HEK293 (cell line): ENCODE measurements around the gene MLPH.

Experiments
- BCL11A ChIP-seq: fragments of 450-650 bp; formaldehyde crosslinking; IDR thresholded peaks from 2 replicates; pipeline ENCODE4 v1.5.1; 2016; ENCODE audit warnings: low read depth, missing biosample characterization, missing genetic modification characterization
- CTCF ChIP-seq: fragments of 450-650 bp; formaldehyde crosslinking; IDR thresholded peaks from 2 replicates; pipeline ENCODE4 v1.5.1; 2016; ENCODE audit warnings: missing biosample characterization, missing genetic modification characterization
- RBAK ChIP-seq: fragments of 450-650 bp; formaldehyde crosslinking; IDR thresholded peaks from 2 replicates; pipeline ENCODE4 v1.5.1; 2016; ENCODE audit warnings: missing biosample characterization, missing genetic modification characterization
- REST ChIP-seq: fragments of 450-650 bp; formaldehyde crosslinking; IDR thresholded peaks from 2 replicates; pipeline ENCODE4 v1.5.1; 2016; ENCODE audit warnings: missing biosample characterization, missing genetic modification characterization
- ZNF121 ChIP-seq: fragments of 450-650 bp; formaldehyde crosslinking; IDR thresholded peaks from 2 replicates; pipeline ENCODE4 v1.5.1; 2016; ENCODE audit warnings: missing biosample characterization, missing genetic modification characterization
- ZNF16 ChIP-seq: fragments of 450-650 bp; formaldehyde crosslinking; IDR thresholded peaks from 2 replicates; pipeline ENCODE4 v1.5.1; 2016; ENCODE audit warnings: low read depth, missing biosample characterization, missing genetic modification characterization
- ZNF175 ChIP-seq: fragments of 450-650 bp; formaldehyde crosslinking; IDR thresholded peaks from 2 replicates; pipeline ENCODE4 v1.5.1; 2016; ENCODE audit warnings: missing biosample characterization, missing genetic modification characterization
- ZNF292 ChIP-seq: fragments of 450-650 bp; formaldehyde crosslinking; IDR thresholded peaks from 2 replicates; pipeline ENCODE4 v1.5.1; 2016; ENCODE audit warnings: low read depth, missing biosample characterization, missing genetic modification characterization, borderline replicate concordance
- ZNF335 ChIP-seq: fragments of 450-650 bp; formaldehyde crosslinking; conservative IDR thresholded peaks from 2 replicates; pipeline ENCODE4 v1.5.1; 2016; ENCODE audit warnings: missing biosample characterization, missing genetic modification characterization
- ZNF488 ChIP-seq: fragments of 450-650 bp; formaldehyde crosslinking; IDR thresholded peaks from 2 replicates; pipeline ENCODE4 v1.5.1; 2016; ENCODE audit warnings: missing biosample characterization, missing genetic modification characterization
- ZNF629 ChIP-seq: fragments of 450-650 bp; formaldehyde crosslinking; IDR thresholded peaks from 2 replicates; pipeline ENCODE4 v1.5.1; 2017; ENCODE audit warnings: missing biosample characterization, missing genetic modification characterization
- ZNF843 ChIP-seq: fragments of 450-650 bp; formaldehyde crosslinking; IDR thresholded peaks from 2 replicates; pipeline ENCODE4 v1.5.1; 2016; ENCODE audit warnings: missing biosample characterization, missing genetic modification characterization
- ZSCAN18 ChIP-seq: fragments of 450-650 bp; formaldehyde crosslinking; IDR thresholded peaks from 2 replicates; pipeline ENCODE4 v1.5.1; 2016; ENCODE audit warnings: missing biosample characterization, missing genetic modification characterization

- no peak for TF ChIP-seq CTCF (tag by site-specific recombination)
- no peak for TF ChIP-seq ZNF335
- no peak for TF ChIP-seq ZNF175
- TF ChIP-seq RBAK (tag by site-specific recombination): no peak
- no peak for TF ChIP-seq REST
- no peak for TF ChIP-seq ZNF16 (tag by site-specific recombination)
- no peak for TF ChIP-seq ZNF292 (tag by site-specific recombination)
- TF ChIP-seq BCL11A (tag by site-specific recombination): no peak
- TF ChIP-seq ZNF629 (tag by site-specific recombination): no peak
- no peak for TF ChIP-seq ZNF843 (tag by site-specific recombination)
- no peak for TF ChIP-seq ZNF121 (tag by site-specific recombination)
- no peak for TF ChIP-seq ZNF488 (tag by site-specific recombination)
- TF ChIP-seq ZSCAN18 (tag by site-specific recombination): no peak
Observed at GRCh38 chr2:237567276-237568029, 80.4 kb downstream of the MLPH start.
